ENCODE results near the gene PRKCD.

The PRKCD gene

DNA sequence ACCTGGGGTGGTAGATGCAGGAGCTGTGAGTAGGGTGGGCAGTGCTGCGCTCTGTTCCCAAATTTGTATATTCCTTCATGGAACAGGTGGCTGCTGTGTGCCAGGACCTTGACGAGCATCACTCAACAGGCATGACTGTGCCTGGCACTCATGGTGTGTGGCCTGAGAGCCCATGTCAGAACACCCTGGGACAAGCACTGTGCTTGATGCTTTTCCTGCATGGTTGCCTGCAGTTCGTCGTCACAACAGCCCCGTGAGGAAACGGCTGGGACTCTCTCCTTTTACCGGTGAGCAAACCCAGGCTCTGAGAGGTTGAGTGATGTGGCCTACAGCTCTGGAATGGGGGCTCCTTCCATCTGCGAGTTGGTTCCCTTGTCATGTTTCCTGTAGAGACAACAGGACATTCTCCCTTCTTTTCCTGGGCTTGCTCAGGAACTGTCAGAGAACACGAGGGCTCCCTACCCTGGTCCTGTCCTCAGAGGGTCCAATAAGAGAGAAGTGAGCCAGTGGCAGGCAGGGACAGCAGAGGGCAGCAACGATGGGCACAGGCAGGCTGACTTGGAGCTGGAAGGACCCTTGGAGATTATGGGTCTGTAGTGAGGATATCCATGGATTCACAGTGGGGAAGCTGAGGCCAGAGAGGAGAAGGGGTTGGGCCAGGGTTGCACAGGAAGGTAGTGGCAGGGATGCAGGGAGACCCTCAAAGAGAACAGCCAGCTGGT lies 37.4 kb downstream of the PRKCD start:
- TF ChIP-seq, protein P1, sequence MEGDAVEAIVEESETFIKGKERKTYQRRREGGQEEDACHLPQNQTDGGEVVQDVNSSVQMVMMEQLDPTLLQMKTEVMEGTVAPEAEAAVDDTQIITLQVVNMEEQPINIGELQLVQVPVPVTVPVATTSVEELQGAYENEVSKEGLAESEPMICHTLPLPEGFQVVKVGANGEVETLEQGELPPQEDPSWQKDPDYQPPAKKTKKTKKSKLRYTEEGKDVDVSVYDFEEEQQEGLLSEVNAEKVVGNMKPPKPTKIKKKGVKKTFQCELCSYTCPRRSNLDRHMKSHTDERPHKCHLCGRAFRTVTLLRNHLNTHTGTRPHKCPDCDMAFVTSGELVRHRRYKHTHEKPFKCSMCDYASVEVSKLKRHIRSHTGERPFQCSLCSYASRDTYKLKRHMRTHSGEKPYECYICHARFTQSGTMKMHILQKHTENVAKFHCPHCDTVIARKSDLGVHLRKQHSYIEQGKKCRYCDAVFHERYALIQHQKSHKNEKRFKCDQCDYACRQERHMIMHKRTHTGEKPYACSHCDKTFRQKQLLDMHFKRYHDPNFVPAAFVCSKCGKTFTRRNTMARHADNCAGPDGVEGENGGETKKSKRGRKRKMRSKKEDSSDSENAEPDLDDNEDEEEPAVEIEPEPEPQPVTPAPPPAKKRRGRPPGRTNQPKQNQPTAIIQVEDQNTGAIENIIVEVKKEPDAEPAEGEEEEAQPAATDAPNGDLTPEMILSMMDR (IDR thresholded peaks at IDR 0.05; ENCODE audit: low read depth, low read length): peak; percentile 7
- TF ChIP-seq, protein P2, sequence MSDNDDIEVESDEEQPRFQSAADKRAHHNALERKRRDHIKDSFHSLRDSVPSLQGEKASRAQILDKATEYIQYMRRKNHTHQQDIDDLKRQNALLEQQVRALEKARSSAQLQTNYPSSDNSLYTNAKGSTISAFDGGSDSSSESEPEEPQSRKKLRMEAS (IDR thresholded peaks at IDR 0.05; ENCODE audit: low read depth, low read length): no peak
- no peak for DNase-seq (ENCODE audit: low read depth)
- no peak overlapping the region for H3K4me3 ChIP-seq (ENCODE audit: low read depth, low read length)

DNA sequence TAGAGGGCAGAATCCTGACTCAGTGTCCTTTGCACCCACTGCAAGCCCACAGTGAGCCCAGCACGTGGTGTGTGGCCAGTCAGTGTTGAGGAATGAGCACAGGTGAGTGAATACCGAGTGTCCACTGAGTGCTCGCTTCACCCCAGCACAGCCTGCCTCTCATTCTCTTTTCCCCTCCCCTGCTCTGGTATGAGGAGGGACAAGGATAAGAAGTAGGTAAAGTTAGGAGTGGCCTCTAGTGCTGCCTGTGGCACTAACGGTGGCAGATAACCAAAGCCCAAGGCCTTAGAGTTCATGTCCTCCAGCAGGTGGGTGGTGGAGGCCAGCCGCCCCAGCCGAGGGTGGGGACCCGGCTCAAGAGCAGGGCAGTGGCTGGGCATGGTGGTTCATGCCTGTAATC lies 38.0 kb downstream of the PRKCD start:
- no peak for DNase-seq (ENCODE audit: low read depth)
- TF ChIP-seq, protein P2 (IDR thresholded peaks at IDR 0.05; ENCODE audit: low read depth, low read length): no peak
- TF ChIP-seq, protein P1 (IDR thresholded peaks at IDR 0.05; ENCODE audit: low read depth, low read length): no peak
- TF ChIP-seq POLR2A (IDR thresholded peaks at IDR 0.05; ENCODE audit: extremely low read depth, insufficient read length): no peak
- no peak for TF ChIP-seq MYC (IDR thresholded peaks at IDR 0.05; ENCODE audit: low read depth, low read length)
- no peak overlapping the region for H3K4me3 ChIP-seq (ENCODE audit: low read depth, low read length)

DNA sequence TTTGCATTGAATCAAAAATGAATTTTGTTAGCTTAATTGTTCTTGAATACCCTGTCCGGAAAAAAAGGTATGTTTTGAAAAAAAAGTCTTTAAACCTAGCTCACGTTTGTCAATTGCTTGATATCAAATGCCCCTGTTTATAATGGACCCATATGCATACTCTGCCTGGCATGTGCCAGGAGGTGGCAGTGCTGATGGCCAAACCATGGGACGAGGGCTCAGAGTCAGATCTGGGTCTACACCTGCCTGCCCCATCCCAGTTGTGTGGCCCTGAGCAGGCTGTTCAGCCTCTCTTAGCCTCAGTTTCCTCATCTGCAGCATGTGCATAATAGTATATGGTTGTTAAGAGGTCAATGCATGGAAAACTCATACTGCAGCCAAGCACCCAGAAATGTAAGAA lies 38.8 kb downstream of the PRKCD start:
- no peak for DNase-seq (ENCODE audit: low read depth)
- TF ChIP-seq, protein P2 (IDR thresholded peaks at IDR 0.05; ENCODE audit: low read depth, low read length): no peak
- TF ChIP-seq, protein P1 (IDR thresholded peaks at IDR 0.05; ENCODE audit: low read depth, low read length): no peak
- TF ChIP-seq MYC (IDR thresholded peaks at IDR 0.05; ENCODE audit: low read depth, low read length): no peak
- no peak for TF ChIP-seq POLR2A (IDR thresholded peaks at IDR 0.05; ENCODE audit: extremely low read depth, insufficient read length)
- no peak overlapping the region for H3K4me3 ChIP-seq (ENCODE audit: low read depth, low read length)

DNA sequence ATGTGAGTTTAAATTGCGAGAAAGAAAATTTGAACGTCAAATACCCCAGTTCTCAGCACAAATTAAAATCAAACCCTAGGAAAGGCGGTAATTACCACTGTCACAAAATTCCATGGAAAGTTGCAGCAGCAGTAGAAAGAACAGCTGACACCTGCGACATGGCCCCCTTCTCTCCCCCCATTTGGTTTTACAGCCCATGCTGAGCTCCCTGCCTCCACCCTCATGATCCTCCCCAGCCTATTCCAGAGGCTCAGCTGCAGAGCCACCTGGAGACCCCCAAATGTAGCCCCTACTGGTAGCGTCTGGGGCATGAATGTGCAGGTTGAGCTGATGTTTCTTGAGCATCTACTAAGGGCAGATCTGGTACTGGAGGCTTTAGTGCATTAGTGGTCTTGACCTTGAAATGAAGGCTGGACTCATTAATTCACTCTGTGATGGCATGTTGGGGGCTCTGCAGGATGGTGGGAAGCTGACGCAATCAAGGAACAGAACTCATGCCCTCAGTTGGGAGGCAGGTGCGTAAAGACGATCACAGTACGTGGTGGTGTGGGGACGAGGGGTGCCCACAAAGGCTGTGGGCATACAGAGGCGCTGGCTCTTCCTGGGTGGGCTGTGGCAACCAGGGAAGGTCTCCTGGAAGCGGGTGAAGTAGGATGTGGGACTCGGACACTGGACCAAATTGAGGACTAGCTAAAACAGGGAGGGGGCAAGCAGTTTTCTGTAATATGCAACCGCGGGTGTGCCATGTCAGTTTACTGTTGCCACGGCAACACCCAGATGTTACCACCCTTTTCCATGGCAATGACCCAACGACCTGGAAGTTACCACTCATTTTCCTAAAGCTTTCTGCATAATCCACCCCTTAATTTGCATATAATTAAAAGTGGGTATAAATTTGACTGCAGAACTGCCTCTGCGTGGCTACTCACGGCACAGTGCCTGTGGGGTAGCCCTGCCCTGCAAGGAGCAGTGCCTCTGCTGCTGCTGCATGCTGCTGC lies 39.8 kb downstream of the PRKCD start:
- TF ChIP-seq POLR2A (IDR thresholded peaks at IDR 0.05; ENCODE audit: extremely low read depth, insufficient read length) (no peak), MYC (IDR thresholded peaks at IDR 0.05; ENCODE audit: low read depth, low read length) (no peak)
- TF ChIP-seq, protein P2 (IDR thresholded peaks at IDR 0.05; ENCODE audit: low read depth, low read length): no peak
- TF ChIP-seq, protein P1 (IDR thresholded peaks at IDR 0.05; ENCODE audit: low read depth, low read length): no peak
- DNase-seq (ENCODE audit: low read depth): no peak
- H3K4me3 ChIP-seq (ENCODE audit: low read depth, low read length): no peak overlapping the region

DNA sequence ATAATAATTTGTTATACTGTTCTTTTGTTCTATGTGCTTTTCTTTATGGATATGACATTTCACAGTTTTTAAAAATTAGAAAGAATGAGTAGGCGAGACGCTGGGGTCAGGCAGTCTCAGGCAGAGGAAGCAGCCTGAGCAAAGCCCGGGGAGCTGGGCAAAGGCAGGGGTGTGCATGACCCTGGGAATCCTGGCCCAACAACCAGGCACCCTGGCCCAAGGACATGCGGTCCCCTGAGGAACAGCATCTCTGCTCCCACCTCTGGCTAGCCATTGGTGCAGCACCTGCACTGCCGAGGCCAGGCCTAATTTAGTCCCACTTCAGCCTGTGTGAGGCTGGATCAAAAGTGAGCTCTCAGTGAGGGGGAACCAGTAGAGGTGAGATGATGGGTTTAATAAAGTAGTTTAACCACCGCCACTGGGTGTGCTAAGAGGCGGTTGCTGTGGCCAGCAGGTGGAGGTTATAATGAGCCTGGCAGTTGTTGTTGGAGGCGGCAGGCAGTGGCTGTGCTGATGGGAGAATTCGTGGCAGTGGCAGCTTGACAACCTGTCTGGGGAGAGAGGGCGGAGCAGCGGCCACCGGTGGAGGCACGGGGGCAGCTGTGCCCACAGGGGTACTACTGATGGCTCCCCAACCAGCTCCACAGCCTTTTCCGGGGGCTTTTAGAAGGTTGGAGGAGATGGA lies 41.5 kb downstream of the PRKCD start:
- no peak overlapping the region for H3K4me3 ChIP-seq (ENCODE audit: low read depth, low read length)
- no peak for DNase-seq (ENCODE audit: low read depth)
- no peak for TF ChIP-seq POLR2A (IDR thresholded peaks at IDR 0.05; ENCODE audit: extremely low read depth, insufficient read length)
- TF ChIP-seq, protein P1 (IDR thresholded peaks at IDR 0.05; ENCODE audit: low read depth, low read length): no peak
- TF ChIP-seq, protein P2 (IDR thresholded peaks at IDR 0.05; ENCODE audit: low read depth, low read length): no peak
- TF ChIP-seq MYC (IDR thresholded peaks at IDR 0.05; ENCODE audit: low read depth, low read length): no peak

Data from NB4 (cell line).